ENCODE results near the gene RNF115.

DNA sequence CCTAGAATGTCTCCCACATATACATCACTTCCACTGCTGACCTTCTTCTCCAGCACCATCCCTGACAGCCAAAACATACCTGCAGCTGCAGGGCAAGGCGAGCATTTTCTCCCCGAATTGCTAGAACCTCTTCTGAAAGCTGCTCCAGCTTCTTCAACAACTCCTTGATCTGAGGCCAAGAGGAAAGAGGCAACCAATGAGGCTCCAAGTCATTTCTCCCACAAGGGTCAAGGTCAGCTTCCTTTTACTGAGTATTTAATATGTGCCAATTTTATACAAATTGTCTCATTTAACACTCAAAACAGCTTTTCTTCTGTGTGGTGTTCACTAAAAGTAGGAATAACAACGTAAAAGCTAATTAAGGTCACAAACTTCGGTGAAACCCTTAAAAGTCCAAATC is 44.3 kb upstream of the RNF115 start:
- TF ChIP-seq POLR2A (IDR thresholded peaks at IDR 0.05) (no peak), CTCF (IDR thresholded peaks at IDR 0.05) (no peak)
